Fibroblast of lung (primary cell): ENCODE results near the gene TSPO. TPM values are rescaled to one million over a fixed set of nuclear protein-coding genes. Genes with fewer than 3 reads are reported as not detected.

ENCODE experiments used
- DNase-seq, 2 donors: peaks; one replicate each; pipeline versions ENCODE4 v3.0.0 to v3.0.0-alpha.2; 2010; ENCODE audit warnings: low read depth in 2 of 2
- H2AFZ ChIP-seq: 2 replicates; pipeline ENCODE4 v1.5.1; 2012; ENCODE audit warnings: low read length, control low read depth, inconsistent platforms
- H3K27ac ChIP-seq: 2 replicates; pipeline ENCODE4 v1.5.1; 2011; ENCODE audit warnings: low read length, control low read depth; ENCODE audit not compliant: insufficient read depth
- H3K27me3 ChIP-seq: 2 replicates; pipeline ENCODE4 v1.5.1; 2011; ENCODE audit warnings: mild to moderate bottlenecking, low read length; ENCODE audit not compliant: control insufficient read depth, insufficient read depth
- H3K36me3 ChIP-seq: 2 replicates; pipeline ENCODE4 v1.5.1; 2011; ENCODE audit warnings: low read length; ENCODE audit not compliant: control insufficient read depth, insufficient read depth
- H3K4me1 ChIP-seq: 2 replicates; pipeline ENCODE4 v1.5.1; 2011; ENCODE audit warnings: low read length; ENCODE audit not compliant: control insufficient read depth, insufficient read depth; ENCODE audit errors: extremely low read depth
- H3K4me2 ChIP-seq: 2 replicates; pipeline ENCODE4 v1.5.1; 2011; ENCODE audit warnings: low read length, control low read depth; ENCODE audit not compliant: insufficient read depth; ENCODE audit errors: extremely low read depth
- H3K4me3 ChIP-seq, 4 experiments: fragments of 200-600 bp in 1 of 4; sonication (generic) in 1 of 4; replicated peaks in 1 of 4; 2 replicates each; pipeline ENCODE4 v1.5.1; 2011 to 2016; ENCODE audit warnings: low read length in 4 of 4, low read depth in 3 of 4, mild to moderate bottlenecking in 3 of 4, control low read depth in 2 of 4, inconsistent platforms in 1 of 4, mixed read lengths in 1 of 4; ENCODE audit not compliant: insufficient read depth in 1 of 4; ENCODE audit errors: control extremely low read depth in 1 of 4
- H3K79me2 ChIP-seq: 2 replicates; pipeline ENCODE4 v1.5.1; 2012; ENCODE audit warnings: mild to moderate bottlenecking, low read length, inconsistent platforms; ENCODE audit not compliant: control insufficient read depth, insufficient read depth
- H3K9ac ChIP-seq: 2 replicates; pipeline ENCODE4 v1.5.1; 2011; ENCODE audit warnings: mild to moderate bottlenecking, low read length, control low read depth; ENCODE audit not compliant: insufficient read depth
- H3K9me3 ChIP-seq: 2 replicates; pipeline ENCODE4 v1.5.1; 2012; ENCODE audit warnings: low read depth, low read length; ENCODE audit not compliant: control insufficient read depth, insufficient read depth
- H4K20me1 ChIP-seq: 2 replicates; pipeline ENCODE4 v1.5.1; 2011; ENCODE audit warnings: low read length; ENCODE audit not compliant: control insufficient read depth, insufficient read depth; ENCODE audit errors: extremely low read depth
- EZH2 ChIP-seq: IDR thresholded peaks from 2 replicates; pipeline ENCODE4 v1.5.1; 2012; ENCODE audit warnings: low read length, control low read depth, mild to moderate bottlenecking; ENCODE audit errors: missing control alignments
- polyA plus RNA-seq, 2 donors: library from polyadenylated mRNA; depleted of rRNA in 1 of 2; stranded (reverse) in 1 of 2; unstranded in 1 of 2; fragments of >200 nt; gene quantifications; 2 replicates each; pipeline ENCODE4 v1.2.1, GENCODE V29; 2011 to 2012; ENCODE audit warnings: missing spikeins in 1 of 2
- total RNA-seq: library from RNA; depleted of rRNA; stranded (reverse); fragments of >200 nt; gene quantifications from 2 replicates; pipeline ENCODE4 v1.2.1, GENCODE V29; 2014
- TF ChIP-seq, protein P1 (sequence below), 2 donors: IDR thresholded peaks in 1 of 2; conservative IDR thresholded peaks in 1 of 2; 1 replicate in 1 of 2; 2 replicates in 1 of 2; pipeline ENCODE4 v1.5.1; 2011 to 2012; ENCODE audit warnings: low read length in 2 of 2, control low read depth in 1 of 2, inconsistent platforms in 1 of 2, low read depth in 1 of 2, mild to moderate bottlenecking in 1 of 2

TSPO gene
- total and polyA plus RNA-seq, 2 donors (not counting 1 experiment from before 2014, with no cell fraction given) = 47.5 to 243 TPM

DNA sequence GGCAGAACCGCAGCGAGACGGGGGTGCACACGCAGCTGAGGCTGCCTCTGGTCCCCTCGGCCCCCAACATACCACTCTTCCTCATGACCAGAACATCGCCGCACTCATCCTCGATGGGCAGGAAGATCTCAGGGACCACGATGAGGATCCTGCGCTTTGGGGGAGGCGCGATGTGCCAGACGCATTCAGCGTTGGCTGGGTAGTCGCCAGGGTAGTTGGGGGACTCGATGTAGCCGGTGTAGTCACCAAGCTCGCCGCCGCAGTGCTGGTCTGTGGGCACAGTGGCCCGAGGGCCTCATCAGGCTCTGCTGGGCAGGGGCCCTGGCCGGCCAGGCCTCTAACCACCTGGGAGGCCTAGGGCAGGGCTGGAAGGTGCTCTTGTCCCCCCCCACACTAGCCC lies 58.6 kb downstream of the TSPO start:
- Histone ChIP-seq H3K9ac (no peak overlapping the region), H3K36me3 (no peaks in the 10 kb centered on the region), H4K20me1 (no peaks in the 10 kb centered on the region), H3K79me2 (no peaks in the 10 kb centered on the region), H3K4me3 (no peak overlapping the region), H2AFZ (no peak overlapping the region), H3K27me3 (peaks cover 1% of the 10 kb centered on the region), H3K4me1 (no peaks in the 10 kb centered on the region), H3K4me2 (no peak overlapping the region), H3K9me3 (no peaks in the 10 kb centered on the region), H3K27ac (no peak overlapping the region)
- TF ChIP-seq, protein P1, sequence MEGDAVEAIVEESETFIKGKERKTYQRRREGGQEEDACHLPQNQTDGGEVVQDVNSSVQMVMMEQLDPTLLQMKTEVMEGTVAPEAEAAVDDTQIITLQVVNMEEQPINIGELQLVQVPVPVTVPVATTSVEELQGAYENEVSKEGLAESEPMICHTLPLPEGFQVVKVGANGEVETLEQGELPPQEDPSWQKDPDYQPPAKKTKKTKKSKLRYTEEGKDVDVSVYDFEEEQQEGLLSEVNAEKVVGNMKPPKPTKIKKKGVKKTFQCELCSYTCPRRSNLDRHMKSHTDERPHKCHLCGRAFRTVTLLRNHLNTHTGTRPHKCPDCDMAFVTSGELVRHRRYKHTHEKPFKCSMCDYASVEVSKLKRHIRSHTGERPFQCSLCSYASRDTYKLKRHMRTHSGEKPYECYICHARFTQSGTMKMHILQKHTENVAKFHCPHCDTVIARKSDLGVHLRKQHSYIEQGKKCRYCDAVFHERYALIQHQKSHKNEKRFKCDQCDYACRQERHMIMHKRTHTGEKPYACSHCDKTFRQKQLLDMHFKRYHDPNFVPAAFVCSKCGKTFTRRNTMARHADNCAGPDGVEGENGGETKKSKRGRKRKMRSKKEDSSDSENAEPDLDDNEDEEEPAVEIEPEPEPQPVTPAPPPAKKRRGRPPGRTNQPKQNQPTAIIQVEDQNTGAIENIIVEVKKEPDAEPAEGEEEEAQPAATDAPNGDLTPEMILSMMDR (conservative IDR thresholded peaks at IDR 0.05 in 1 of 2, IDR thresholded peaks at IDR 0.05 in 1 of 2; ENCODE audit: low read depth in 1 of 2, low read length in 2 of 2) = no peak
- TF ChIP-seq EZH2 = no peak
- DNase-seq = no peak

DNA sequence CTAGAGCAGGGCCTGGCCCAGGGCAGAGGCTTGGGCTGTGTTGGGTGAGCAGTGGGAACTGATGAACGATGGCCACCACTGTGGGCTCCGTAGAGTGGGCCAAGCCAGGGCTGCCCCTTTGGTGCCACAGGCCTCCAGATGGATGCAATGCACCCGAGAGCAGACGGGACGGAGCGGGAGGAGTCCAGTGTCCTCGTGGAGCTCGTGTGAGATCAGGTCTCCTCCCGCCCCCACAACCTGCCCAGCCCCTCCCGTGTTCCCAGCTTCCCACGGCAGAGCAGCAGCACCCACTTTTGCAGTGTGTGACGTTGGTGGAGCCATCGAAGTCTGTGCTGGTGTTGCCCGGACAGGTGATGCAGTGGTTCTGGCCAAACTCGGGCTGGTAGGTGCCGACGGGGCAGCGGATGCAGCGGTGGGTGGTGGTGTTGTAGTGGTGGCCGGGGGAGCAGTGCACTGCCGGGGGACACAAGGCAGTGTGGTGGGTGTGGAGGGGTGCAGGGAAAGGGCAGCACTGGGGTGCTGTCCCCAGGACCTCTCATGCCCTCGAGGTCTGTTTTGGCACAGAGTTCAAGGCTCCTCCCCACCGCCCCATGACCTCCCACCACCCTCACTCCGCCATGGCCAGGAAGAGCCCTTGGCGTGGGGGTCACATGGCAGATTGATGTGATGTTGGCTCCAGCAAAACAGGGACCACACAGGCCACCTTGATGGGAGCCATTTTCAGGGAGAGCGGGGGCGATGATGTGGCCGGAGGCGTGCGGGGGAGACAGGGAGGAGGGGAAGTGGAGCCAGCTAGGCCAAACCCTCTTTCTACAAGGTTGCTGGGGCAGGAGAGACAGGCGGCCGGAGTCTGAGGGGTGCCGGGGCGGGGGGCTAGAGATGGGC lies 59.5 kb downstream of the TSPO start:
- no peak for DNase-seq
- Histone ChIP-seq H3K4me2 (no peak overlapping the region), H3K27ac (no peak overlapping the region), H3K36me3 (no peaks in the 10 kb centered on the region), H3K4me3 (no peak overlapping the region), H3K27me3 (peaks cover 3% of the 10 kb centered on the region), H3K9me3 (no peaks in the 10 kb centered on the region), H2AFZ (no peak overlapping the region), H3K9ac (no peak overlapping the region), H4K20me1 (no peaks in the 10 kb centered on the region), H3K79me2 (no peaks in the 10 kb centered on the region), H3K4me1 (no peaks in the 10 kb centered on the region)
- TF ChIP-seq EZH2 = no peak
- TF ChIP-seq, protein P1 (conservative IDR thresholded peaks at IDR 0.05 in 1 of 2, IDR thresholded peaks at IDR 0.05 in 1 of 2; ENCODE audit: low read depth in 1 of 2, low read length in 2 of 2) = no peak

DNA sequence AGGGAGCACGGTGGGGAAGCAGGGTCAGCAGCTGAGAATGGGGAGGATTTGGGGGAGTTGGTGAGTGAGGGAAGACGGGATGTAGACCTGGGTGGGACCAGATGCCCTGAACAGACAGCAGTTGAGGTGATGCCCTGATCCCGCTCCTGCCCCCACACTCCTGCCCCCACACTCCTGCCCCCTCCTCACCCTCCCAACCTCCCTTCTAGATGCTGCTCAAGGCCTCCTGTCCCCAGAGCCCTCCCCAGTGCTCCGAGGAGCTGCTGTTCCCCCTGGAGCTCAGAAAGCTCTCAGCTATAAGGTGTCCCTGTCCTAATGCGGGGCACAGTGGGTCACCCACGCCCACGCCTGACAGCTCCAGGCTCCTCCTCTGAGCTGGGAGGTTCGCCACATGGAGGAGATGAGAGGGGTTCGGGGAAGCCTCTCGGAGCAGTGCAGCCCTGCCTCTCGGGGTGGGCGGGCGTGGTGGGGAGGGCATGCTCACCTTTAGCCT lies 60.6 kb downstream of the TSPO start:
- no peaks in the 10 kb centered on the region for H3K36me3 ChIP-seq
- H3K79me2 ChIP-seq = no peaks in the 10 kb centered on the region
- no peak for DNase-seq

More for the DNA sequence above, 60.6 kb downstream of the TSPO start:
- Histone ChIP-seq H2AFZ (no peak overlapping the region), H3K27ac (no peak overlapping the region), H3K27me3 (peaks cover 3% of the 10 kb centered on the region), H3K9ac (no peak overlapping the region), H3K4me3 (no peak overlapping the region), H3K9me3 (no peaks in the 10 kb centered on the region), H3K4me1 (no peaks in the 10 kb centered on the region), H4K20me1 (no peaks in the 10 kb centered on the region), H3K4me2 (no peak overlapping the region)
- TF ChIP-seq, protein P1 (conservative IDR thresholded peaks at IDR 0.05 in 1 of 2, IDR thresholded peaks at IDR 0.05 in 1 of 2; ENCODE audit: low read depth in 1 of 2, low read length in 2 of 2) = no peak
- TF ChIP-seq EZH2 = no peak
